ENCODE measurements around the gene ACBD3. TPM values are rescaled to one million over a fixed set of nuclear protein-coding genes. Genes with fewer than 3 reads are reported as not detected.

ACBD3 gene
- total and polyA plus RNA-seq, 10 of the 15 experiments (the other 5 are each of a cell fraction or from before 2014, with no cell fraction given), result 7.5 to 27.9 (median 20.3) TPM

DNA sequence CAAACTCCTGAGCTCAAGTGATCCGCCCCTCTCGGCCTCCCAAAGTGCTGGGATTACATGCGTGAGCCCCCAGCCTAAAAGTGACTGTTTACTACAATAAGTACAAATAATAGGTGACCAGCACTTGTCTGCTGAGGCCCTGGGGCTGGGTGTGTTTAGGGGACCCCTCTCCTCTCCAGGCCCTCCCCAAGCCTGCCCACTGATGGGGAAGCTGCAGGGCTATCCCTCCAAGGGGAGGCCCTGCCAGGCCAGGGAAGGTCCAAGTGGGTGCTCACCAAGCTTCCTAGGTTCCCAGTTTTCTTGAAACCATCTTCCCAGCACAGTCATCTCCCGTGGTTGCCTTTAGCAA lies 63.4 kb downstream of the ACBD3 start:
- peaks cover 39% of the 10 kb centered on the region for H3K4me1 ChIP-seq (ENCODE audit: control insufficient read depth, insufficient read depth, low read length)
- TF ChIP-seq, protein P1, sequence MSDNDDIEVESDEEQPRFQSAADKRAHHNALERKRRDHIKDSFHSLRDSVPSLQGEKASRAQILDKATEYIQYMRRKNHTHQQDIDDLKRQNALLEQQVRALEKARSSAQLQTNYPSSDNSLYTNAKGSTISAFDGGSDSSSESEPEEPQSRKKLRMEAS (IDR thresholded peaks at IDR 0.05; ENCODE audit: low read depth, low read length), result no peak
- TF ChIP-seq RB1 (IDR thresholded peaks at IDR 0.05; ENCODE audit: borderline replicate concordance) (no peak), GATAD2B (conservative IDR thresholded peaks at IDR 0.05; ENCODE audit: low read depth) (no peak), RBBP5 (conservative IDR thresholded peaks at IDR 0.05) (no peak), ZNF274 (IDR thresholded peaks at IDR 0.05; ENCODE audit: insufficient read depth, insufficient read length) (no peak), PAX5 (IDR thresholded peaks at IDR 0.05; ENCODE audit: borderline replicate concordance, low read depth, low read length) (no peak), KDM1A (IDR thresholded peaks at IDR 0.05; ENCODE audit: borderline replicate concordance) (no peak), FOXM1 (IDR thresholded peaks at IDR 0.05; ENCODE audit: low read depth, low read length) (no peak)
- TF ChIP-seq, protein P2, sequence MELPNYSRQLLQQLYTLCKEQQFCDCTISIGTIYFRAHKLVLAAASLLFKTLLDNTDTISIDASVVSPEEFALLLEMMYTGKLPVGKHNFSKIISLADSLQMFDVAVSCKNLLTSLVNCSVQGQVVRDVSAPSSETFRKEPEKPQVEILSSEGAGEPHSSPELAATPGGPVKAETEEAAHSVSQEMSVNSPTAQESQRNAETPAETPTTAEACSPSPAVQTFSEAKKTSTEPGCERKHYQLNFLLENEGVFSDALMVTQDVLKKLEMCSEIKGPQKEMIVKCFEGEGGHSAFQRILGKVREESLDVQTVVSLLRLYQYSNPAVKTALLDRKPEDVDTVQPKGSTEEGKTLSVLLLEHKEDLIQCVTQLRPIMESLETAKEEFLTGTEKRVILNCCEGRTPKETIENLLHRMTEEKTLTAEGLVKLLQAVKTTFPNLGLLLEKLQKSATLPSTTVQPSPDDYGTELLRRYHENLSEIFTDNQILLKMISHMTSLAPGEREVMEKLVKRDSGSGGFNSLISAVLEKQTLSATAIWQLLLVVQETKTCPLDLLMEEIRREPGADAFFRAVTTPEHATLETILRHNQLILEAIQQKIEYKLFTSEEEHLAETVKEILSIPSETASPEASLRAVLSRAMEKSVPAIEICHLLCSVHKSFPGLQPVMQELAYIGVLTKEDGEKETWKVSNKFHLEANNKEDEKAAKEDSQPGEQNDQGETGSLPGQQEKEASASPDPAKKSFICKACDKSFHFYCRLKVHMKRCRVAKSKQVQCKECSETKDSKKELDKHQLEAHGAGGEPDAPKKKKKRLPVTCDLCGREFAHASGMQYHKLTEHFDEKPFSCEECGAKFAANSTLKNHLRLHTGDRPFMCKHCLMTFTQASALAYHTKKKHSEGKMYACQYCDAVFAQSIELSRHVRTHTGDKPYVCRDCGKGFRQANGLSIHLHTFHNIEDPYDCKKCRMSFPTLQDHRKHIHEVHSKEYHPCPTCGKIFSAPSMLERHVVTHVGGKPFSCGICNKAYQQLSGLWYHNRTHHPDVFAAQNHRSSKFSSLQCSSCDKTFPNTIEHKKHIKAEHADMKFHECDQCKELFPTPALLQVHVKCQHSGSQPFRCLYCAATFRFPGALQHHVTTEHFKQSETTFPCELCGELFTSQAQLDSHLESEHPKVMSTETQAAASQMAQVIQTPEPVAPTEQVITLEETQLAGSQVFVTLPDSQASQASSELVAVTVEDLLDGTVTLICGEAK (IDR thresholded peaks at IDR 0.05; ENCODE audit: borderline replicate concordance), result no peak
- TF ChIP-seq, protein P3, sequence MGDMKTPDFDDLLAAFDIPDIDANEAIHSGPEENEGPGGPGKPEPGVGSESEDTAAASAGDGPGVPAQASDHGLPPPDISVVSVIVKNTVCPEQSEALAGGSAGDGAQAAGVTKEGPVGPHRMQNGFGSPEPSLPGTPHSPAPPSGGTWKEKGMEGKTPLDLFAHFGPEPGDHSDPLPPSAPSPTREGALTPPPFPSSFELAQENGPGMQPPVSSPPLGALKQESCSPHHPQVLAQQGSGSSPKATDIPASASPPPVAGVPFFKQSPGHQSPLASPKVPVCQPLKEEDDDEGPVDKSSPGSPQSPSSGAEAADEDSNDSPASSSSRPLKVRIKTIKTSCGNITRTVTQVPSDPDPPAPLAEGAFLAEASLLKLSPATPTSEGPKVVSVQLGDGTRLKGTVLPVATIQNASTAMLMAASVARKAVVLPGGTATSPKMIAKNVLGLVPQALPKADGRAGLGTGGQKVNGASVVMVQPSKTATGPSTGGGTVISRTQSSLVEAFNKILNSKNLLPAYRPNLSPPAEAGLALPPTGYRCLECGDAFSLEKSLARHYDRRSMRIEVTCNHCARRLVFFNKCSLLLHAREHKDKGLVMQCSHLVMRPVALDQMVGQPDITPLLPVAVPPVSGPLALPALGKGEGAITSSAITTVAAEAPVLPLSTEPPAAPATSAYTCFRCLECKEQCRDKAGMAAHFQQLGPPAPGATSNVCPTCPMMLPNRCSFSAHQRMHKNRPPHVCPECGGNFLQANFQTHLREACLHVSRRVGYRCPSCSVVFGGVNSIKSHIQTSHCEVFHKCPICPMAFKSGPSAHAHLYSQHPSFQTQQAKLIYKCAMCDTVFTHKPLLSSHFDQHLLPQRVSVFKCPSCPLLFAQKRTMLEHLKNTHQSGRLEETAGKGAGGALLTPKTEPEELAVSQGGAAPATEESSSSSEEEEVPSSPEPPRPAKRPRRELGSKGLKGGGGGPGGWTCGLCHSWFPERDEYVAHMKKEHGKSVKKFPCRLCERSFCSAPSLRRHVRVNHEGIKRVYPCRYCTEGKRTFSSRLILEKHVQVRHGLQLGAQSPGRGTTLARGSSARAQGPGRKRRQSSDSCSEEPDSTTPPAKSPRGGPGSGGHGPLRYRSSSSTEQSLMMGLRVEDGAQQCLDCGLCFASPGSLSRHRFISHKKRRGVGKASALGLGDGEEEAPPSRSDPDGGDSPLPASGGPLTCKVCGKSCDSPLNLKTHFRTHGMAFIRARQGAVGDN (IDR thresholded peaks at IDR 0.05), result no peak
- TF ChIP-seq, protein P4, sequence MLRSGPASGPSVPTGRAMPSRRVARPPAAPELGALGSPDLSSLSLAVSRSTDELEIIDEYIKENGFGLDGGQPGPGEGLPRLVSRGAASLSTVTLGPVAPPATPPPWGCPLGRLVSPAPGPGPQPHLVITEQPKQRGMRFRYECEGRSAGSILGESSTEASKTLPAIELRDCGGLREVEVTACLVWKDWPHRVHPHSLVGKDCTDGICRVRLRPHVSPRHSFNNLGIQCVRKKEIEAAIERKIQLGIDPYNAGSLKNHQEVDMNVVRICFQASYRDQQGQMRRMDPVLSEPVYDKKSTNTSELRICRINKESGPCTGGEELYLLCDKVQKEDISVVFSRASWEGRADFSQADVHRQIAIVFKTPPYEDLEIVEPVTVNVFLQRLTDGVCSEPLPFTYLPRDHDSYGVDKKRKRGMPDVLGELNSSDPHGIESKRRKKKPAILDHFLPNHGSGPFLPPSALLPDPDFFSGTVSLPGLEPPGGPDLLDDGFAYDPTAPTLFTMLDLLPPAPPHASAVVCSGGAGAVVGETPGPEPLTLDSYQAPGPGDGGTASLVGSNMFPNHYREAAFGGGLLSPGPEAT (IDR thresholded peaks at IDR 0.05; ENCODE audit: low read depth), result no peak
- H3K27me3 ChIP-seq (replicated peaks in 1 of 2; ENCODE audit: control insufficient read depth in 2 of 2, insufficient read depth in 2 of 2, low read length in 1 of 2), result no peaks in the 10 kb centered on the region
- H3K9me3 ChIP-seq (replicated peaks; ENCODE audit: control insufficient read depth, insufficient read depth, low read length), result no peaks in the 10 kb centered on the region
- no peaks in the 10 kb centered on the region for H3K36me3 ChIP-seq (ENCODE audit: control insufficient read depth in 2 of 2, insufficient read depth in 2 of 2, low read length in 1 of 2)
- ATAC-seq (no peak), FAIRE-seq (no peak), DNase-seq (ENCODE audit: low read depth, low spot score) (no peak)
- H3K27ac ChIP-seq (ENCODE audit: control insufficient read depth, insufficient read depth), result 0 out of 2 replicates have a peak overlapping the region, but pooled peaks have one; percentile 4
- peak overlapping the region; percentile 81; the same call in 1 of the 2 replicates for H3K4me3 ChIP-seq
- no TSS peak for BruUV-seq (replicated peaks)
- H4K20me1 ChIP-seq (ENCODE audit: control insufficient read depth, insufficient read depth), result no peaks in the 10 kb centered on the region
- no peak overlapping the region for H2AFZ ChIP-seq (ENCODE audit: control insufficient read depth, low read depth, low read length)
- in situ Hi-C loops (cut with MboI) (no loop called here), intact Hi-C loops (cut with micrococcal nuclease; ENCODE audit: unreplicated experiment) (loop anchor here (5.0 to 10.0 kb wide), 4 partner anchors 126 to 482 kb away; partner anchors contain the start of genes LIN9 and SDE2)
- 41% methylated on average over 4 of the region's 4 CpGs for WGBS (ENCODE audit: insufficient coverage, insufficient replicate concordance, low lambda C conversion rate, missing lambda C conversion rate)
- RAD21 ChIA-PET (ENCODE audit: unreplicated experiment), result interaction anchor here (1.0 to 5.4 kb wide), 10 partner anchors 13 to 284 kb away, joined by 3 to 118 read pairs (median 5); partner anchors contain the start of genes H3-3A and PARP1
- no peaks in the 10 kb centered on the region for H3K79me2 ChIP-seq (ENCODE audit: control insufficient read depth, insufficient read depth, low read length)
- POLR2A ChIA-PET, result interaction anchor here (1.2 to 3.7 kb wide), 5 partner anchors 14 to 62 kb away, joined by 3 to 22 read pairs (median 7); partner anchors contain the start of gene H3-3A
- peak overlapping the region; percentile 82 for H3K9ac ChIP-seq (ENCODE audit: control insufficient read depth, insufficient read depth, low read length)
- SMC1A ChIA-PET (ENCODE audit: uncharacterized antibody, unreplicated experiment), result interaction anchor here (0.8 to 7.1 kb wide), 10 partner anchors 12 to 210 kb away, joined by 3 to 213 read pairs (median 8); partner anchors contain the start of genes H3-3A and SDE2
- H3K4me2 ChIP-seq (ENCODE audit: control insufficient read depth, insufficient read depth), result peak overlapping the region; percentile 87
- CTCF ChIA-PET, result interaction anchor here (0.8 to 12.3 kb wide), 13 partner anchors 10 to 284 kb away, joined by 3 to 505 read pairs (median 14); partner anchors contain the start of genes H3-3A and PARP1

Data from GM12878 (cell line).